Immature natural killer cell (primary cell): ENCODE data around the gene NDUFS4. TPM values are rescaled to one million over a fixed set of nuclear protein-coding genes. Genes with fewer than 3 reads are reported as not detected.

Source experiments
- DNase-seq, 3 donors: peaks; one replicate each; pipeline ENCODE4 v3.0.0; 2022; ENCODE audit warnings: mixed read lengths in 1 of 3
- H3K27ac Mint-ChIP-seq, 6 donors: one replicate each; pipeline ENCODE4 v1.8.0; 2020; ENCODE audit warnings: mixed read lengths in 6 of 6, mild to moderate bottlenecking in 5 of 6, inconsistent platforms in 4 of 6, moderate library complexity in 3 of 6
- H3K27me3 Mint-ChIP-seq, 3 donors: one replicate each; pipeline ENCODE4 v1.8.0; 2020 to 2021; ENCODE audit warnings: low read depth in 3 of 3, mild to moderate bottlenecking in 3 of 3, mixed read lengths in 3 of 3, moderate library complexity in 3 of 3, inconsistent platforms in 1 of 3
- H3K36me3 Mint-ChIP-seq, 3 donors: one replicate each; pipeline ENCODE4 v1.8.0; 2020; ENCODE audit warnings: mixed read lengths in 3 of 3, inconsistent platforms in 2 of 3, mild to moderate bottlenecking in 2 of 3
- H3K4me1 Mint-ChIP-seq, 2 donors: one replicate each; pipeline ENCODE4 v1.8.0; 2020; ENCODE audit warnings: inconsistent platforms in 2 of 2, mild to moderate bottlenecking in 2 of 2, mixed read lengths in 2 of 2, moderate library complexity in 1 of 2
- H3K4me3 Mint-ChIP-seq, 5 donors: one replicate each; pipeline ENCODE4 v1.8.0; 2020; ENCODE audit warnings: mild to moderate bottlenecking in 5 of 5, mixed read lengths in 5 of 5, inconsistent platforms in 3 of 5, moderate library complexity in 3 of 5
- H3K9me3 Mint-ChIP-seq, 6 donors: one replicate each; pipeline ENCODE4 v1.8.0; 2020; ENCODE audit warnings: mild to moderate bottlenecking in 6 of 6, mixed read lengths in 6 of 6, inconsistent platforms in 4 of 6, moderate library complexity in 3 of 6
- polyA plus RNA-seq, 3 donors: library from polyadenylated mRNA; unstranded; fragments of 300-500 nt; fragmentation: Illumina TruSeq; gene quantifications; one replicate each; pipeline ENCODE4 v1.2.3, GENCODE V29; 2021

The NDUFS4 gene
- polyA plus RNA-seq, 3 donors from 2014 or later = 71.3 to 129 (median 85.4) TPM

DNA sequence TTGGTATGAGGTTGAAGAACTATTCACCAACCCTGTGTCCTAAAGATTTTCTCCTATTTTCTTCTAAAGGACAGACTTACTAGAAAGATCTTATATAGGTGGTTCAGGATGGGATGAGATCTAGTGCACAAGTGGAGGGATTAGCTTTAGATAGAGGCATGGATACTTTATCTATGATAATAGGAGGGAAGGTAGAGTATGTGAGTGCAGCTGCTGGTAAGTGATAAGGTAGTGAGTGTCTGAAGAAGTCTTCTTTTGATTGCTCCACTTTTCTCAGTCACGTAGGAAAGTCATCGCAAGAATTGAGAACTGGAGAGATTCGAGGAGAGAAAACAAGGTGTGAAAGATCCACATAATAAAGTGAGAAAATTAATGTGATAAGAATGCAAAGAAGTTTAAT is 6.0 kb upstream of the NDUFS4 start:
- no peaks in the 10 kb centered on the region for H3K4me1 Mint-ChIP-seq
- peaks cover 0 to 4% (median 0%) of the 10 kb centered on the region in 6 donors for H3K9me3 Mint-ChIP-seq
- peaks cover 13 to 15% (median 14%) of the 10 kb centered on the region in 3 donors for H3K27me3 Mint-ChIP-seq
- H3K4me3 Mint-ChIP-seq = no peak overlapping the region
- DNase-seq = no peak
- H3K36me3 Mint-ChIP-seq = no peaks in the 10 kb centered on the region
- H3K27ac Mint-ChIP-seq = no peak overlapping the region

DNA sequence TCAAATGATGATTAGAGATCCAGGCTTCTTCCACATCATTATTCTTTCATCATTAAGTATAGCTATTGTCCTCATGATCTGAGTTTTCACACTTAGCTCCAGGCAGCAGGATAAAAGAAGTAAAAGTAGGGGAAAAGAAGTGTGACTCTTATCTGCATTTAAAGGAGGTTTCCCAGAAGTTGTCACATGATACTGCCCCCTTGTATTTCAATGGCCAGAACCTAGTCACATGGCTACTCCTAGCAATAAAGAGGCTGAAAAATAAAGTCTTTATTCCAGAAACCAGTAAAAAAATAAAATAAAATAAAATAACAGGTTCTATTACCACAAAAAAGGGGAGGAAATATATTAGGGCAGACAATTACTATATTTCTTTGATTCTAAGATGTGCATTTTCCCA is 5.3 kb upstream of the NDUFS4 start:
- DNase-seq = no peak
- Mint-ChIP-seq H3K9me3 (peaks cover 0 to 4% (median 0%) of the 10 kb centered on the region in 6 donors), H3K27me3 (peaks cover 13 to 15% (median 14%) of the 10 kb centered on the region in 3 donors), H3K4me1 (peaks cover under 1 to 1% of the 10 kb centered on the region in 2 donors), H3K4me3 (no peak overlapping the region), H3K27ac (no peak overlapping the region), H3K36me3 (no peaks in the 10 kb centered on the region)

DNA sequence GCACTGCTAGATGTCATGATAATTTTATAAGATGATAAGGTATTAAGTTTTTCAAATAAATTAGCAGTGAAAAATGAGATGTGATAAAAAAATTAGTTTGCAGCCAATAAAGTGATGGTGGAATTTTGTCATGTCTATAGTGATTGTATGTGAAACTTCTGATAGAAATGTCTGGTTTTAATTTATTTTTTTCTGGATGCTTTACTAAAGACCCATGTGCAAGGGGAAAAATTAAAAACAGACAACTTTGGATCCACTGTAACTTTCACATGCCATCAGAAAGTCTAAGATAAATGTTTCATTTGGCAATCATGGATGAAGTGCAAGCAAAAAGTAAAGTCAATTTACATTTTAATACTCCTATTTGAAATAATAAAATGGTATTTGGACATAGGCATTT is 4.4 kb upstream of the NDUFS4 start:
- Mint-ChIP-seq H3K4me1 (peaks cover 9 to 10% of the 10 kb centered on the region in 2 donors), H3K36me3 (no peaks in the 10 kb centered on the region), H3K27ac (no peak overlapping the region)

DNA sequence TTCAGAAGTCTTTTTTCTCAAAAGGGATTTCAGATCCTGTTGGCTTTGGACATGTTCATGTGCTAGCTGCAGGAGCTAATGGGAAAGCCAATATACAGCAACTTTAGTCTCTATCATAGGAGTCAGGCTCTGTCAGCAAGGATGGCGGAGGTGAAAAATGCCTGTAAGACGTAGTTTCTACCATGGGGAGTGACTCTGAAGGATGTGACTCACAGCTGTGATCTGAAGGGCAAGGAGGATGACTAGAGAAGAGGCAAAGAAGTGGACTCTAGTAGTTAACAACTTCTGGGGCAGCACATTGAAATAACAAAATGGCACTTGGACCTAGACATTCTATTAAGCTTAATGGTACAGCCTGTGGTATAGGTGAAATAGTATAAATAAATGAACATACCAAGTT is 3.1 kb upstream of the NDUFS4 start:
- Mint-ChIP-seq H3K27me3 (peaks cover 18 to 21% (median 20%) of the 10 kb centered on the region in 3 donors), H3K4me3 (no peak overlapping the region), H3K36me3 (no peaks in the 10 kb centered on the region), H3K4me1 (peaks cover 20 to 24% of the 10 kb centered on the region in 2 donors), H3K27ac (no peak overlapping the region), H3K9me3 (peaks cover 0 to 4% (median 0%) of the 10 kb centered on the region in 6 donors)
- no peak for DNase-seq

More for the DNA sequence above, 4.4 kb upstream of the NDUFS4 start:
- no peak for DNase-seq
- no peak overlapping the region for H3K4me3 Mint-ChIP-seq
- H3K9me3 Mint-ChIP-seq = peaks cover 0 to 4% (median 0%) of the 10 kb centered on the region in 6 donors
- peaks cover 19 to 21% (median 19%) of the 10 kb centered on the region in 3 donors for H3K27me3 Mint-ChIP-seq

DNA sequence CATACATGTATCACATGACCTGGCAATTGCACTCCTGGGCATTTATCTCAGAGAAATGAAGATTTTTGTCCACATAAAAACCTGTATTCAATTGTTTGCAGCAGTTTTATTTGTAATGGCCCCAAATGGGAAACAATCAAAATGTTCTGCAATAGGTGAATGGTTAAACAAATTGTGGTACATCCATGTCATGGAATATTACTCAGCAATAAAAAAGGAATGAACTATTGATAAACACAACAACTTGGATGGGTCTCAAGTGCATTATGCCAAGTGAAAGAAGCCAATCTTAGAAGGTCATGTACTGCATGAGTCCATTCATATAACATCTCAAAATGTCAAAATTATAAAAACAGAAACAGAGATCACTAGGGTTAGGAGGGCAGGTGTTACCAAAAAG is 1.5 kb upstream of the NDUFS4 start:
- Mint-ChIP-seq H3K4me3 (peak overlapping the region in 2 of 5 donors; percentile 22 to 28), H3K27ac (no peak overlapping the region), H3K27me3 (peaks cover 16 to 17% (median 16%) of the 10 kb centered on the region in 3 donors), H3K4me1 (peaks cover 25 to 39% of the 10 kb centered on the region in 2 donors), H3K36me3 (no peaks in the 10 kb centered on the region), H3K9me3 (peaks cover 0 to 4% (median 0%) of the 10 kb centered on the region in 6 donors)
- no peak for DNase-seq

DNA sequence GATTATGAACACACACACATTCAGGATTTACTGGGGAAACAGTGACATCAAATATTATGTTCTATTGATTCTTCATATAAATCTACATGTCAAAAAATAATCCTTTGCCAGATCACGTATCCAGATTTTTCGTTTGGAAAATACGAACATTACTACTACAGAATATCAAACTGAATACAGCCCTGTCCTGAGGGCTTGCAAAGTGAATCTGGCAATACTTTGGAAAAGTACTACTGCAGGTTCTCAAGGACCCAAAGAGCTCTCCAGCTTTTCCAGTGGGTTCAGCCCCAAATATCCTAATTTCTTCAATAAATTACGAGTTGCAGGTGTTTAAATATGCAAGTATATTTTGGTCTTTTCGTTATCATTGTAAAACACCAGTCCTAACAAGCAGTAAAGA is 411 bp upstream of the NDUFS4 start:
- H3K36me3 Mint-ChIP-seq = no peaks in the 10 kb centered on the region
- peaks cover 0 to 3% (median 0%) of the 10 kb centered on the region in 6 donors for H3K9me3 Mint-ChIP-seq
- peaks cover 29 to 50% of the 10 kb centered on the region in 2 donors for H3K4me1 Mint-ChIP-seq
- DNase-seq = no peak
- peak overlapping the region; percentile 97 to 100 (median 99) for H3K4me3 Mint-ChIP-seq
- H3K27me3 Mint-ChIP-seq = peaks cover 12 to 17% (median 14%) of the 10 kb centered on the region in 3 donors
- H3K27ac Mint-ChIP-seq = peak overlapping the region in 5 of 6 donors; percentile 91 to 95 (median 95)

DNA sequence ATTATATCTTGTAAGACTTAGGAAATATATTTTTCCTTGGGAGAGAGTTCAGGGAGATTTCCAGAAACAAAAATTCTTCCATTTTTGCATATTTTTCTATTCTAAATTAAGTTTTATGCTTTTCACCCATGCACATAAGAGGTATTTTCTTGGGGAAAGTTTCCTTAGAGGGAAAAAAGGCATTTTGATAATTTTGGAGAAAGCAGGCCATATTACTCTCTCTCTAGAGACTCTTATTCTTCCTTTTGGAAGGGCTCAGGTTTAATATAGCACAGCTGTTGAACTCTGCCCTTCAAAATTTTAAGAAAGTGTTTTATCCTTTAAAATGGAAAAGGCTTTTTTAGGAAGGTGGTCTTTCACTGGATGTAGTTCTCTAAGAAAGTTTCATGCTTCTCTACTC is 8.0 kb downstream of the NDUFS4 start:
- Mint-ChIP-seq H3K4me3 (no peak overlapping the region), H3K4me1 (peaks cover 27 to 65% of the 10 kb centered on the region in 2 donors), H3K9me3 (no peaks in the 10 kb centered on the region), H3K27ac (no peak overlapping the region), H3K27me3 (peaks cover 0 to 3% (median 0%) of the 10 kb centered on the region in 3 donors), H3K36me3 (no peaks in the 10 kb centered on the region)
- DNase-seq = no peak

DNA sequence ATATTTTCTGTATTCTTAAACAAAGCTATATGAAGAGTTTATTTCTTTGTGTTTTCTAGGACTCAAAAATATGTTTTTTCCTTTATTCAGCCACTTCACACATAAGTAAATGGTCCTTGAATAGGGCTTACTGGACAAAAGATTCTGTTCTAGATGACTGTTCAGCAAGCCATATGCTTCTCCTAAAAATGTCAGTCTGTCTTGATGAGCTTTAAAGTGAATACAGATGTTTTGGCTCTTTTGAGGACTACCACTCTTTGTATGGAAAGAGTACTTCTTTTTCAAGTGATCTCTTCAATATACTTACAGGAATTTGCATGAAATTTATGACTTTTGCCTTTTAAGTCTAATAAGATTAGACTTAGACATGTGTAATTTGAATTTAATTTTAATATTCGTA is 8.4 kb downstream of the NDUFS4 start:
- DNase-seq = no peak
- Mint-ChIP-seq H3K27me3 (peaks cover 0 to 3% (median 0%) of the 10 kb centered on the region in 3 donors), H3K27ac (no peak overlapping the region), H3K9me3 (no peaks in the 10 kb centered on the region), H3K36me3 (no peaks in the 10 kb centered on the region), H3K4me1 (peaks cover 30 to 65% of the 10 kb centered on the region in 2 donors), H3K4me3 (no peak overlapping the region)

DNA sequence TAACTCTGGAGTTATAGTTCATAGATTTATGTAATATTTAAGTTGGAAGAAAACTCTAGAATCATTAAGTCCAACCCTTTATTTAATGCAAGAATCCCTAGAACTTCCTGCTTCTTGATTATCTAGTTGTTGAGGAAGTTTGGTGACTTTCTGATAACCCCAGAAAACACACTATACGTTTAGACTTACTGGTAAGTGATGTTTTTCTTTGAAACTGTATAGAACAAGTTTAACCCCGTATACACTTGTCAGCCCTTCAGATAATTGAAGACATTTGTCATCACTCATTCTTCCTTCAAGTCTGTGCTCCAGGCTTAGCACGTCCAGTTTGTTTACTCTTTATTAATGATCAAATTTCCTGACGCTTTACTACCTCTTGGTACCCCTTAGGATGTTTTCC is 9.0 kb downstream of the NDUFS4 start:
- Mint-ChIP-seq H3K4me3 (no peak overlapping the region), H3K27ac (no peak overlapping the region), H3K4me1 (peaks cover 29 to 65% of the 10 kb centered on the region in 2 donors), H3K36me3 (no peaks in the 10 kb centered on the region), H3K9me3 (no peaks in the 10 kb centered on the region), H3K27me3 (peaks cover 0 to 3% (median 0%) of the 10 kb centered on the region in 3 donors)
- DNase-seq = no peak

DNA sequence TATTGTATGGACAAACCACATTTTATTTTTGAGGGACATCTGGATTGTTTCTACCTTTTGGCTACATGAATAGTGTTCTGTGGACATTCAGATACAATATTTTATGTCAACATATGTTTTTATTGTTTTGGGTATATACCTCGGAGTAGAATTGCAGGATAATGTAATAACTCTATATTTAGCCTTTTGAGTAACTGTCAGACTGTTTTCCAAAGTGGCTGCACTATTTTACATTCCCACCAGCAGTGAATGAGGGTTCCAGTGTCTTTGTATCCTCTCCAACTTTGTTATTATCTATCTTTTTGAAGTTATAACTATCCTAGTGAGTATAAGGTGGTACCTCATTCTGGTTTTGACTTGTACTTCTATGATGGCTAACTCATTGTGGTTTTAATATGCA is 11.0 kb downstream of the NDUFS4 start:
- DNase-seq = no peak
- peaks cover 0 to 3% (median 0%) of the 10 kb centered on the region in 3 donors for H3K27me3 Mint-ChIP-seq
- no peaks in the 10 kb centered on the region for H3K36me3 Mint-ChIP-seq
- no peaks in the 10 kb centered on the region for H3K9me3 Mint-ChIP-seq
- H3K4me3 Mint-ChIP-seq = no peak overlapping the region
- peaks cover 29 to 65% of the 10 kb centered on the region in 2 donors for H3K4me1 Mint-ChIP-seq
- H3K27ac Mint-ChIP-seq = no peak overlapping the region

DNA sequence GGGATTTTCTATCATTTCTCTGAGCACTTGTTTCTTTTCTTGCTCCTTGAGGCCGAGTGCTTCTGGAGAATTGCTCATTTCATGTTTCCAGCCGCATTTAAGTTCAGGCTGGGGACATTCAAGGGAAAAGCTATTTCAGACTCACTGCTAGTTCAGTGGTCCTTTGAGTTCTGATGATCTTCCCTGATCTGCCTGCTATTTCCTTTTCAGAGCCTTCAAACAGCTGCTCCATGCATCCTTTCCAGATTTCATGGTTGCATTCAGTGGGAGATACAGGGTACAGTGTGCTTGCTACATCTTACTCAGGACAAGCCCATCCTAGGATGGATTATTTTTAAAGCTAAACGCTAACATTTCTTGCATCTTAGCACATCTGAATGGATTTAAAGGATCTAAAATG is 14.7 kb downstream of the NDUFS4 start:
- Mint-ChIP-seq H3K27ac (no peak overlapping the region), H3K9me3 (no peaks in the 10 kb centered on the region), H3K27me3 (peaks cover 0 to 4% (median 1%) of the 10 kb centered on the region in 3 donors), H3K4me1 (peaks cover 34 to 75% of the 10 kb centered on the region in 2 donors), H3K36me3 (no peaks in the 10 kb centered on the region), H3K4me3 (no peak overlapping the region)
- no peak for DNase-seq

DNA sequence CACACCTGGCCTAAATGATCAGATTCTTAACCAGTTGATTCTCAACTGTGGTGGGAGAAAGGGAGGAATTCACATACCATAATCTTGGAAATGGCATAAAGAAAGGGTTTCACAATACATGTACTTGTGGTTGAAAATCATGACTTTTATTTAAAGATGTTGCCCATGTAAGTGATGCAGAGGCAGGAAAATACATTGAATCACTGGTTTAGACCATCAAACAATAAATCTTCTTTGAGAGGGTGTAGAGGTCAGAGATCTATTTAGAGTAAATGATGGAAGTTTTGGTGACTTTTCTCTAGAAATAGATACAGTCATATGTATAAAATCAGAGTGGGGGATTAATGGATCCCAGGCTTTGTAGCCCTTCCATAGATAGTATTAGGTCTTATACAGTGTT is 15.4 kb downstream of the NDUFS4 start:
- no peak overlapping the region for H3K4me3 Mint-ChIP-seq
- H3K9me3 Mint-ChIP-seq = no peaks in the 10 kb centered on the region
- H3K27me3 Mint-ChIP-seq = peaks cover 0 to 4% (median 3%) of the 10 kb centered on the region in 3 donors
- no peaks in the 10 kb centered on the region for H3K36me3 Mint-ChIP-seq
- no peak overlapping the region for H3K27ac Mint-ChIP-seq
- DNase-seq = no peak
- H3K4me1 Mint-ChIP-seq = peaks cover 31 to 80% of the 10 kb centered on the region in 2 donors

DNA sequence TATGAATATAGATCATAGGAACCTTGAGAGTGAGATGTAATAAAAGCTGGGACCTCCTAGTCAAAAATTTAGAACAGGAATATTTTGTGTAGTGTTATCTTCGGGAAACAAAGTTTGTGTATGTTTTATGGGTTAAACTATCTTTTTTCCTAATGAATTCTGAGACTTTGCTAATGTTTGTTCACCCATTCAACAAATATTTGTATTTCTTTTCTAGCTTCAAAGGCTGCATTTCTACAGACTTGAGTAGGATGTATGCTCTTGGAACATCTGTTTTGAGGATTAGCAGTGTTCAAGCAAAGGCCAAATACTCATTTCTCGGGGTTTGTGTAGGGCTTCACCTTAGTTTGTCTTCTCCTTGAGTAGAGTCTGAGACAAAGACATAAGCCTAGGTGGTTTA is 16.2 kb downstream of the NDUFS4 start:
- no peak for DNase-seq
- Mint-ChIP-seq H3K36me3 (no peaks in the 10 kb centered on the region), H3K27me3 (peaks cover 0 to 6% (median 3%) of the 10 kb centered on the region in 3 donors), H3K4me1 (peaks cover 36 to 86% of the 10 kb centered on the region in 2 donors), H3K4me3 (no peak overlapping the region), H3K9me3 (no peaks in the 10 kb centered on the region), H3K27ac (peak overlapping the region in 1 of 6 donors; percentile 9)

DNA sequence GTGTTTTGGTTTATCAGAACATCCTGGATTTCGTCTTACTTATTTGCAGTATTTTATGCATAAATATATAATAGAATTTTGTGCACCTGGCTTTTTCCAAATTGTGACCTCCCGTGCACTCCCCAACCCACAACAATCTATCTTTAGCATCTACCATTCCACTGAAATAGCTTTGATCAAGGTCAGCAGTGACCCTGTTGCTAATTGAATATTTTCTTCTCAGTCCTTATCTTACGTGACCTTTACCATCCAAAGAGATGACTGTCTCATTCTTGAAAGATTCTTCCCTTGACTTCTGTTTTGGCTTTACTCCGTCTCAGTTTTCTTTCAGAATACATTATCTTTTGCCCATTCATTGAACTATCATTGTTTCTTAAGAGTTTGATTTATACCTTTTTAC is 18.4 kb downstream of the NDUFS4 start:
- H3K36me3 Mint-ChIP-seq = no peaks in the 10 kb centered on the region
- H3K27ac Mint-ChIP-seq = no peak overlapping the region
- H3K4me1 Mint-ChIP-seq = peaks cover 28 to 82% of the 10 kb centered on the region in 2 donors
- peaks cover 0 to 3% (median 3%) of the 10 kb centered on the region in 3 donors for H3K27me3 Mint-ChIP-seq
- H3K4me3 Mint-ChIP-seq = no peak overlapping the region
- no peak for DNase-seq
- no peaks in the 10 kb centered on the region for H3K9me3 Mint-ChIP-seq

DNA sequence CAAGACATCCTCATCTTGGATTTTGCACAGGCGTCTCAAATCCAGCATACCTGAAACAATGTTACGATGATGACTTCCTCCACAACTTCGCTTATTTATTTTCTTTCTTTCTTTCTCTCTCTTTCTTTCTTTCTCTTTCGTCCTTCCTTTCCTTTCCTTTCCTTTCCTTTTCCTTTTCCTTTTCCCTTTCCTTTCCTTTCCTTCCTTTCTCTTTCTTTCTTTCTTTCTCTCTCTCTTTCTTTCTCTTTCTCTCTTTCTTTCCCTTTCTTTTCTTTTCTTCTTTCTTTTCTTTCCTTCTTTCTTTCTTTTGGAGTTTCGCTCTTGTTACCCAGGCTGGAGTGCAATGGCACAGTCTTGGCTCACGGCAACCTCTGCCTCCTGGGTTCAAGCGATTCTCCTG is 20.1 kb downstream of the NDUFS4 start:
- peaks cover 27 to 78% of the 10 kb centered on the region in 2 donors for H3K4me1 Mint-ChIP-seq
- H3K36me3 Mint-ChIP-seq = no peaks in the 10 kb centered on the region
- no peak overlapping the region for H3K4me3 Mint-ChIP-seq
- no peaks in the 10 kb centered on the region for H3K9me3 Mint-ChIP-seq
- no peak for DNase-seq
- H3K27ac Mint-ChIP-seq = no peak overlapping the region
- H3K27me3 Mint-ChIP-seq = peaks cover 0 to 3% (median 3%) of the 10 kb centered on the region in 3 donors
